ENCODE results near the gene PRKN.

GRCh38 chr6:162267641-162268040 is 459.9 kb downstream of the PRKN start:
- TF ChIP-seq ZNF143 (CRISPR knock-in tag; IDR thresholded peaks at IDR 0.05): no peak
- TF ChIP-seq BHLHE40 (IDR thresholded peaks at IDR 0.05; ENCODE audit: low read length): no peak
- no peak for TF ChIP-seq CBFA2T3 (IDR thresholded peaks at IDR 0.05)
- no peak for TF ChIP-seq PCBP1 (IDR thresholded peaks at IDR 0.05; ENCODE audit: low read depth, low read length, poor library complexity, severe bottlenecking)
- TF ChIP-seq SMARCC2 (IDR thresholded peaks at IDR 0.05; ENCODE audit: low read depth): no peak
- TF ChIP-seq ZNF3 (CRISPR knock-in tag; IDR thresholded peaks at IDR 0.05): no peak
- TF ChIP-seq RAD21 (CRISPR knock-in tag; conservative IDR thresholded peaks at IDR 0.05 in 1 of 2, IDR thresholded peaks at IDR 0.05 in 1 of 2): no peak
- no peak for TF ChIP-seq NCOA2 (IDR thresholded peaks at IDR 0.05; ENCODE audit: partially characterized antibody in 2 of 2)
- TF ChIP-seq MNT (conservative IDR thresholded peaks at IDR 0.05): no peak
- TF ChIP-seq EP300 (IDR thresholded peaks at IDR 0.05; ENCODE audit: low read length): no peak
